GM12878 (cell line): Measurements from ENCODE around the gene OTUD4. TPM values are rescaled to one million over a fixed set of nuclear protein-coding genes. Genes with fewer than 3 reads are reported as not detected.

Experiments used
- ATAC-seq: fragments of 200-7000 bp; cut with Tn5 transposase; 3 replicates; pipeline ENCODE4 v1.9.1; 2020; ENCODE audit warnings: mild to moderate bottlenecking, moderate library complexity
- BruUV-seq: library from RNA; stranded (reverse); fragments of 400-500 nt; replicated peaks from 2 replicates; lab custom pipeline; 2021; lab: Mats Ljungman, UMichigan
- CTCF ChIA-PET: fragments of 300-600 bp; sonication (Branson Sonifier 250); formaldehyde crosslinking; extraction: SDS; loops from one replicate; lab custom pipeline; 2021; ENCODE audit warnings: inconsistent platforms; lab: Yijun Ruan, JAX
- POLR2A ChIA-PET: fragments of 350-600 bp; formaldehyde crosslinking; extraction: SDS; loops from one replicate; lab custom pipeline; 2021; ENCODE audit warnings: inconsistent platforms; lab: Charles Lee
- RAD21 ChIA-PET: fragments of 300-600 bp; sonication (Branson Sonifier 250); formaldehyde crosslinking; loops from one replicate; lab custom pipeline; 2023; ENCODE audit warnings: antibody characterized with exemption; ENCODE audit not compliant: unreplicated experiment; lab: Charles Lee
- SMC1A ChIA-PET: fragments of 300-600 bp; sonication (Branson Sonifier 250); formaldehyde crosslinking; loops from one replicate; lab custom pipeline; 2023; ENCODE audit not compliant: unreplicated experiment, uncharacterized antibody; lab: Charles Lee
- DNase-seq: peaks from one replicate; pipeline ENCODE4 v3.0.0-alpha.2; 2011; ENCODE audit warnings: low read depth, low spot score
- FAIRE-seq: peaks from 3 replicates; lab custom pipeline; 2011; peaks lifted over from hg19 to GRCh38; lab: Jason Lieb, UNC
- H2AFZ ChIP-seq: 2 replicates; pipeline ENCODE4 v1.6.0; 2011; ENCODE audit warnings: low read depth, low read length, control low read depth; ENCODE audit not compliant: control insufficient read depth
- H3K27ac ChIP-seq: 2 replicates; pipeline ENCODE4 v1.5.1; 2011; ENCODE audit warnings: control low read depth; ENCODE audit not compliant: control insufficient read depth, insufficient read depth
- H3K27me3 ChIP-seq, 2 experiments: replicated peaks in 1 of 2; 2 replicates each; pipeline versions ENCODE4 v1.6.0 to v1.6.1; 2011; ENCODE audit warnings: low read length in 1 of 2; ENCODE audit not compliant: control insufficient read depth in 2 of 2, insufficient read depth in 2 of 2
- H3K36me3 ChIP-seq, 2 experiments: 2 replicates each; pipeline ENCODE4 v1.5.1; 2011; ENCODE audit warnings: low read length in 1 of 2; ENCODE audit not compliant: control insufficient read depth in 2 of 2, insufficient read depth in 2 of 2
- H3K4me1 ChIP-seq: 2 replicates; pipeline ENCODE4 v1.6.1; 2011; ENCODE audit warnings: mild to moderate bottlenecking, low read length, moderate library complexity, mixed read lengths; ENCODE audit not compliant: control insufficient read depth, insufficient read depth
- H3K4me2 ChIP-seq: 2 replicates; pipeline ENCODE4 v1.6.0; 2011; ENCODE audit warnings: control low read depth; ENCODE audit not compliant: control insufficient read depth, insufficient read depth
- H3K4me3 ChIP-seq: fragments of 200-600 bp; sonication (generic); 2 replicates; pipeline ENCODE4 v1.5.1; 2016
- H3K79me2 ChIP-seq: 2 replicates; pipeline ENCODE4 v1.6.0; 2011; ENCODE audit warnings: low read length; ENCODE audit not compliant: control insufficient read depth, insufficient read depth
- H3K9ac ChIP-seq: 2 replicates; pipeline ENCODE4 v1.8.0; 2011; ENCODE audit warnings: low read length, control low read depth, mixed read lengths; ENCODE audit not compliant: control insufficient read depth, insufficient read depth
- H3K9me3 ChIP-seq: replicated peaks from 3 replicates; pipeline ENCODE4 v1.5.1; 2011; ENCODE audit warnings: mild to moderate bottlenecking, low read length; ENCODE audit not compliant: control insufficient read depth, insufficient read depth
- H4K20me1 ChIP-seq: 2 replicates; pipeline ENCODE4 v1.6.0; 2011; ENCODE audit not compliant: control insufficient read depth, insufficient read depth
- ATF7 ChIP-seq: fragments of 450-650 bp; IDR thresholded peaks from 2 replicates; pipeline ENCODE4 v1.6.1; 2016; ENCODE audit warnings: low read depth, mild to moderate bottlenecking
- CBFB ChIP-seq: IDR thresholded peaks from 2 replicates; pipeline ENCODE4 v1.6.1; 2016; ENCODE audit warnings: antibody characterized with exemption, low read depth
- RBBP5 ChIP-seq: fragments of 200-600 bp; sonication (generic); conservative IDR thresholded peaks from 2 replicates; pipeline ENCODE4 v1.6.1; 2016
- RCOR1 ChIP-seq: conservative IDR thresholded peaks from 2 replicates; pipeline ENCODE4 v1.6.1; 2012; ENCODE audit warnings: low read depth, low read length, improper control_type of control experiment
- TAF1 ChIP-seq: IDR thresholded peaks from 2 replicates; pipeline ENCODE4 v1.6.1; 2011; ENCODE audit warnings: mild to moderate bottlenecking, low read depth, low read length, borderline replicate concordance
- TCF12 ChIP-seq: IDR thresholded peaks from 2 replicates; pipeline ENCODE4 v1.6.1; 2011; ENCODE audit warnings: low read depth, mild to moderate bottlenecking, low read length
- WGBS: methylation state at CpG from one replicate; pipeline ENCODE4 v1.1.6; 2016; ENCODE audit warnings: low lambda C conversion rate; ENCODE audit not compliant: insufficient replicate concordance, insufficient coverage; ENCODE audit errors: missing lambda C conversion rate; 5-methylcytosine and 5-hydroxymethylcytosine counted together
- in situ Hi-C: fragments of 300-500 bp; cut with MboI; formaldehyde crosslinking; loops from 9 replicates; pipeline ENCODE4 v1.14.3; 2018; ENCODE audit warnings: mixed read lengths
- intact Hi-C: fragments of 100-400 bp; cut with micrococcal nuclease; formaldehyde crosslinking; loops from one replicate; pipeline ENCODE4 v1.14.2; 2022; ENCODE audit not compliant: unreplicated experiment
- polyA plus RNA-seq, 11 experiments: library from polyadenylated mRNA; depleted of rRNA in 4 of 11; unstranded in 6 of 11; stranded (reverse) in 5 of 11; fragments of >200 nt; fragmentation: Nextera tagmentation in 4 of 11; fragmentation: Illumina TruSeq in 1 of 11; extraction: Ambion mirVana in 4 of 11; extraction: Trizol in 1 of 11; gene quantifications; 1 replicate in 1 of 11; 2 replicates in 10 of 11; pipeline versions ENCODE4 v1.2.1 to v1.2.3, GENCODE V29; 2011 to 2016; ENCODE audit warnings: inconsistent platforms in 2 of 11, missing spikeins in 2 of 11, low read depth in 1 of 11
- total RNA-seq, 4 experiments: library from RNA; depleted of rRNA in 3 of 4; stranded (reverse); fragments of >200 nt in 3 of 4; fragmentation: Illumina TruSeq in 1 of 4; extraction: Trizol in 1 of 4; gene quantifications; 2 replicates each; pipeline versions ENCODE4 v1.2.1 to v1.2.3, GENCODE V29; 2013 to 2021
- TF ChIP-seq, protein P1 (sequence below): fragments of 150-350 bp; IDR thresholded peaks from 2 replicates; pipeline ENCODE4 v1.6.1; 2016; ENCODE audit warnings: low read depth, low read length
- TF ChIP-seq, protein P2 (sequence below): fragments of 150-350 bp; IDR thresholded peaks from 2 replicates; pipeline ENCODE4 v1.6.1; 2014; ENCODE audit warnings: mild to moderate bottlenecking, low read depth, low read length
- TF ChIP-seq, protein P3 (sequence below): IDR thresholded peaks from 2 replicates; pipeline ENCODE4 v1.6.1; 2012; ENCODE audit warnings: improper control_type of control experiment, low read depth, low read length; ENCODE audit not compliant: insufficient replicate concordance

The OTUD4 gene
- total and polyA plus RNA-seq, 10 of the 15 experiments (the other 5 are each of a cell fraction or from before 2014, with no cell fraction given), result 2.2 to 26.3 (median 14.2) TPM

DNA sequence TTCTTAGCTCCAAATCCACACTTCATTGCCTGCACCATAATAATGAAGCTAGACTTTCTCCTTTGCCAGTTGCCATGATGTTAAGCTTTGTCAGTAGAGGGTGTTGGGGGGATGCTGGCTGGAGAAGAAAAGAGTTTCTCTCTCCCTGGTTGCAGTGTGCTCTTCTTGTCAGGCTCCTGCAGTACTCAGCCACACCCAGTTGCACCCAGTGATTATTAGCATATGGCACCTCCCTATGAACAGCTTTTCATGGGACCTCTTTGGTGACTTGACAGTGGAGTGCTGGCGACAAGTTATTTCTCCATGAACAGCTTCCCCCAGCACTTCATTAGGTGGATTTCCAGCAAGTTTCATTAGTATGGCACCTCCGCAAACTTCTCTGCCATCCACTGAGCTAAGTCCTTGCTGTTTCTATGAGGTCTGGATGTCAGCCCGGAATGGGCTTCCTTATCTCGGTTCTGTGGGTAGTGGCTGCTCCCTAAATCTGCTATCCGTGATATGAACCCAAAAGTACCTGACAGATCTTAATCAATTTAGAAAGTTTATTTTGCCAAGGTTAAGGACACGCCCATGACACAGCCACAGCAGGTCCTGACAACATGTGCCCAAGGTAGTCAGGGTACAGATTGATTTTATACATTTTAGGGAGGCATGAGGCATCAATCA, 18.8 kb upstream of the OTUD4 start:
- no TSS peak for BruUV-seq
- Histone ChIP-seq H3K27me3 (peaks cover 0 to 2% of the 10 kb centered on the region in 2 experiments; a peak in 1 of 4 replicates), H3K36me3 (no peaks in the 10 kb centered on the region), H3K4me1 (peaks cover 6% of the 10 kb centered on the region)
- WGBS, result 58% methylated on average over 6 of the region's 6 CpGs
- ChIA-PET RAD21 (interaction anchor here (1.6 kb wide), 1 partner anchor 17 kb away, joined by 3 read pairs; no protein-coding TSS in a partner anchor), POLR2A (interaction anchor here (1.3 kb wide), 1 partner anchor 22 kb away, joined by 3 read pairs; no protein-coding TSS in a partner anchor)
- TF ChIP-seq ATF7 (no peak), CBFB (no peak), TAF1 (no peak), RBBP5 (no peak), RCOR1 (no peak), TCF12 (no peak)
- TF ChIP-seq, protein P1, sequence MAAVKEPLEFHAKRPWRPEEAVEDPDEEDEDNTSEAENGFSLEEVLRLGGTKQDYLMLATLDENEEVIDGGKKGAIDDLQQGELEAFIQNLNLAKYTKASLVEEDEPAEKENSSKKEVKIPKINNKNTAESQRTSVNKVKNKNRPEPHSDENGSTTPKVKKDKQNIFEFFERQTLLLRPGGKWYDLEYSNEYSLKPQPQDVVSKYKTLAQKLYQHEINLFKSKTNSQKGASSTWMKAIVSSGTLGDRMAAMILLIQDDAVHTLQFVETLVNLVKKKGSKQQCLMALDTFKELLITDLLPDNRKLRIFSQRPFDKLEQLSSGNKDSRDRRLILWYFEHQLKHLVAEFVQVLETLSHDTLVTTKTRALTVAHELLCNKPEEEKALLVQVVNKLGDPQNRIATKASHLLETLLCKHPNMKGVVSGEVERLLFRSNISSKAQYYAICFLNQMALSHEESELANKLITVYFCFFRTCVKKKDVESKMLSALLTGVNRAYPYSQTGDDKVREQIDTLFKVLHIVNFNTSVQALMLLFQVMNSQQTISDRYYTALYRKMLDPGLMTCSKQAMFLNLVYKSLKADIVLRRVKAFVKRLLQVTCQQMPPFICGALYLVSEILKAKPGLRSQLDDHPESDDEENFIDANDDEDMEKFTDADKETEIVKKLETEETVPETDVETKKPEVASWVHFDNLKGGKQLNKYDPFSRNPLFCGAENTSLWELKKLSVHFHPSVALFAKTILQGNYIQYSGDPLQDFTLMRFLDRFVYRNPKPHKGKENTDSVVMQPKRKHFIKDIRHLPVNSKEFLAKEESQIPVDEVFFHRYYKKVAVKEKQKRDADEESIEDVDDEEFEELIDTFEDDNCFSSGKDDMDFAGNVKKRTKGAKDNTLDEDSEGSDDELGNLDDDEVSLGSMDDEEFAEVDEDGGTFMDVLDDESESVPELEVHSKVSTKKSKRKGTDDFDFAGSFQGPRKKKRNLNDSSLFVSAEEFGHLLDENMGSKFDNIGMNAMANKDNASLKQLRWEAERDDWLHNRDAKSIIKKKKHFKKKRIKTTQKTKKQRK, result no peak
- TF ChIP-seq, protein P2, sequence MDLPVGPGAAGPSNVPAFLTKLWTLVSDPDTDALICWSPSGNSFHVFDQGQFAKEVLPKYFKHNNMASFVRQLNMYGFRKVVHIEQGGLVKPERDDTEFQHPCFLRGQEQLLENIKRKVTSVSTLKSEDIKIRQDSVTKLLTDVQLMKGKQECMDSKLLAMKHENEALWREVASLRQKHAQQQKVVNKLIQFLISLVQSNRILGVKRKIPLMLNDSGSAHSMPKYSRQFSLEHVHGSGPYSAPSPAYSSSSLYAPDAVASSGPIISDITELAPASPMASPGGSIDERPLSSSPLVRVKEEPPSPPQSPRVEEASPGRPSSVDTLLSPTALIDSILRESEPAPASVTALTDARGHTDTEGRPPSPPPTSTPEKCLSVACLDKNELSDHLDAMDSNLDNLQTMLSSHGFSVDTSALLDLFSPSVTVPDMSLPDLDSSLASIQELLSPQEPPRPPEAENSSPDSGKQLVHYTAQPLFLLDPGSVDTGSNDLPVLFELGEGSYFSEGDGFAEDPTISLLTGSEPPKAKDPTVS, result no peak
- TF ChIP-seq, protein P3, sequence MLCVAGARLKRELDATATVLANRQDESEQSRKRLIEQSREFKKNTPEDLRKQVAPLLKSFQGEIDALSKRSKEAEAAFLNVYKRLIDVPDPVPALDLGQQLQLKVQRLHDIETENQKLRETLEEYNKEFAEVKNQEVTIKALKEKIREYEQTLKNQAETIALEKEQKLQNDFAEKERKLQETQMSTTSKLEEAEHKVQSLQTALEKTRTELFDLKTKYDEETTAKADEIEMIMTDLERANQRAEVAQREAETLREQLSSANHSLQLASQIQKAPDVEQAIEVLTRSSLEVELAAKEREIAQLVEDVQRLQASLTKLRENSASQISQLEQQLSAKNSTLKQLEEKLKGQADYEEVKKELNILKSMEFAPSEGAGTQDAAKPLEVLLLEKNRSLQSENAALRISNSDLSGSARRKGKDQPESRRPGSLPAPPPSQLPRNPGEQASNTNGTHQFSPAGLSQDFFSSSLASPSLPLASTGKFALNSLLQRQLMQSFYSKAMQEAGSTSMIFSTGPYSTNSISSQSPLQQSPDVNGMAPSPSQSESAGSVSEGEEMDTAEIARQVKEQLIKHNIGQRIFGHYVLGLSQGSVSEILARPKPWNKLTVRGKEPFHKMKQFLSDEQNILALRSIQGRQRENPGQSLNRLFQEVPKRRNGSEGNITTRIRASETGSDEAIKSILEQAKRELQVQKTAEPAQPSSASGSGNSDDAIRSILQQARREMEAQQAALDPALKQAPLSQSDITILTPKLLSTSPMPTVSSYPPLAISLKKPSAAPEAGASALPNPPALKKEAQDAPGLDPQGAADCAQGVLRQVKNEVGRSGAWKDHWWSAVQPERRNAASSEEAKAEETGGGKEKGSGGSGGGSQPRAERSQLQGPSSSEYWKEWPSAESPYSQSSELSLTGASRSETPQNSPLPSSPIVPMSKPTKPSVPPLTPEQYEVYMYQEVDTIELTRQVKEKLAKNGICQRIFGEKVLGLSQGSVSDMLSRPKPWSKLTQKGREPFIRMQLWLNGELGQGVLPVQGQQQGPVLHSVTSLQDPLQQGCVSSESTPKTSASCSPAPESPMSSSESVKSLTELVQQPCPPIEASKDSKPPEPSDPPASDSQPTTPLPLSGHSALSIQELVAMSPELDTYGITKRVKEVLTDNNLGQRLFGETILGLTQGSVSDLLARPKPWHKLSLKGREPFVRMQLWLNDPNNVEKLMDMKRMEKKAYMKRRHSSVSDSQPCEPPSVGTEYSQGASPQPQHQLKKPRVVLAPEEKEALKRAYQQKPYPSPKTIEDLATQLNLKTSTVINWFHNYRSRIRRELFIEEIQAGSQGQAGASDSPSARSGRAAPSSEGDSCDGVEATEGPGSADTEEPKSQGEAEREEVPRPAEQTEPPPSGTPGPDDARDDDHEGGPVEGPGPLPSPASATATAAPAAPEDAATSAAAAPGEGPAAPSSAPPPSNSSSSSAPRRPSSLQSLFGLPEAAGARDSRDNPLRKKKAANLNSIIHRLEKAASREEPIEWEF, result no peak
- TF ChIP-seq, all 136 proteins: peak for 0
- no peak for ATAC-seq
- ChIA-PET CTCF (interaction anchor here (1.7 kb wide), 1 partner anchor 17 kb away, joined by 5 read pairs; no protein-coding TSS in a partner anchor), SMC1A (interaction anchor here (0.7 to 3.1 kb wide), 6 partner anchors 9 to 22 kb away, joined by 3 to 9 read pairs (median 3); no protein-coding TSS in a partner anchor)
- no peak overlapping the region for H2AFZ ChIP-seq
- no peaks in the 10 kb centered on the region for H3K9me3 ChIP-seq
- in situ Hi-C loops, result no loop called here
- no peaks in the 10 kb centered on the region for H4K20me1 ChIP-seq
- H3K4me2 ChIP-seq, result no peak overlapping the region
- no peak for DNase-seq
- no peak overlapping the region for H3K4me3 ChIP-seq
- no peak overlapping the region for H3K9ac ChIP-seq
- intact Hi-C loops, result no loop called here
- H3K79me2 ChIP-seq, result no peaks in the 10 kb centered on the region
- no peak overlapping the region for H3K27ac ChIP-seq
- no peak for FAIRE-seq
